Colonic mucosa (tissue), 4 donors: ENCODE data around the gene ASF1B. TPM values are rescaled to one million over a fixed set of nuclear protein-coding genes. Genes with fewer than 3 reads are reported as not detected.
A peak's percentile ranks its signal among the peaks of the same experiment; 100 is the strongest.

Experiments
- DNase-seq: peaks from one replicate; pipeline ENCODE4 v3.0.0-alpha.2; 2020
- H3K27ac ChIP-seq: fragments of 200-600 bp; one replicate; pipeline ENCODE4 v1.8.0; 2021
- H3K27me3 ChIP-seq: fragments of 200-600 bp; one replicate; pipeline ENCODE4 v1.8.0; 2021
- H3K36me3 ChIP-seq: fragments of 200-600 bp; one replicate; pipeline ENCODE4 v1.8.0; 2021
- H3K4me1 ChIP-seq: fragments of 200-600 bp; one replicate; pipeline ENCODE4 v1.8.0; 2021; ENCODE audit warnings: mild to moderate bottlenecking
- H3K4me3 ChIP-seq: fragments of 200-600 bp; one replicate; pipeline ENCODE4 v1.8.0; 2021
- H3K9ac ChIP-seq, 2 donors: one replicate each; pipeline ENCODE4 v1.7.0; 2013; ENCODE audit warnings: control low read depth in 2 of 2, low read depth in 2 of 2, low read length in 2 of 2
- H3K9me3 ChIP-seq: fragments of 200-600 bp; one replicate; pipeline ENCODE4 v1.8.0; 2021
- intact Hi-C: fragments of 100-400 bp; cut with DNase I; formaldehyde crosslinking; loops from one replicate; pipeline ENCODE4 v1.14.1; 2022
- total RNA-seq, 2 donors: library from RNA; stranded (reverse); fragmentation: NEBNext Ultra II Directional in 1 of 2; extraction: Animal tissue kit (Norgen Biotek cat#: 25700) in 1 of 2; gene quantifications; one replicate each; pipeline ENCODE4 v1.2.1, GENCODE V29; 2021
- TF ChIP-seq, protein P1 (sequence below): fragments of 200-600 bp; IDR thresholded peaks from one replicate; pipeline ENCODE4 v1.8.0; 2022; ENCODE audit warnings: antibody characterized with exemption, mild to moderate bottlenecking
- donor health status: healthy.
- donor health status: DM: no; HTN: no; CAD: no.
- donor health status: DM: no; HTN: no; CAD: no.

ASF1B gene
- total RNA-seq, 2 donors from 2014 or later, result 12.9 to 64.0 TPM

DNA sequence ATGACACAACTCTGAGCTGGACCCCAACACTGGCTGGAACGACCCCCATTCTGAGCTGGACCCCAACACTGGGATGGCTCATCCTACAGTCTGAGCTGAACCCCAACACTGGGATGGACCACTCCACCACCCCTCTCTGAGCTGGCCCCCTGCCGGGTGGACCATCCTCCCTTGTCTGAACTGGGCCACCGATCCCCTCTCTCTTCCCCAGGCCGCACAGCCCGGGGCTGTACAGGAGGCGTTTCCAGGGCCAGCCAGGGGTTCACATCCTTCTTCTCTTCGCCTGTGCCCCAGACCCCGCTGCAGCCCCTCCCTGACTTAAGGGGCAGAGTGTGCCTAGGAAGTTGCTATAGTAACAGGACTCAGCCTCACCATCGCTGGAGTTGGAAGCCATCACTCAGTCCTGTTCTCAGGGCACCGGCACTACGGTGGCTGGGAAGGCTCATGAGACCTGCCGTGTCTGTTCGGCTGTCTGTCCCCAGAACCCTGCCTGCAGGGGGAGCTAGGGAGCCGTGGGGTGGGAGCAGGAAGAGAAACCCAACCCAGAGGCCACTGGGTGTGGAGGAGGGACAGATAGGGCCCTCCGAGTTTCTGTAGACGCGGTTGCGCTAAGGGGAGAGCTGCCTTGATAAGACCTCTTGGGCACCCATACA, 22.5 kb downstream of the ASF1B start:
- intact Hi-C loops, result no loop called here
- Histone ChIP-seq H3K4me1 (peaks cover 10% of the 10 kb centered on the region), H3K27me3 (no peaks in the 10 kb centered on the region), H3K9ac (peak overlapping the region in 1 of 2 donors; percentile 57), H3K4me3 (no peak overlapping the region), H3K27ac (no peak overlapping the region), H3K36me3 (no peaks in the 10 kb centered on the region), H3K9me3 (no peaks in the 10 kb centered on the region)
- DNase-seq, result peak; percentile 61
- TF ChIP-seq, protein P1, sequence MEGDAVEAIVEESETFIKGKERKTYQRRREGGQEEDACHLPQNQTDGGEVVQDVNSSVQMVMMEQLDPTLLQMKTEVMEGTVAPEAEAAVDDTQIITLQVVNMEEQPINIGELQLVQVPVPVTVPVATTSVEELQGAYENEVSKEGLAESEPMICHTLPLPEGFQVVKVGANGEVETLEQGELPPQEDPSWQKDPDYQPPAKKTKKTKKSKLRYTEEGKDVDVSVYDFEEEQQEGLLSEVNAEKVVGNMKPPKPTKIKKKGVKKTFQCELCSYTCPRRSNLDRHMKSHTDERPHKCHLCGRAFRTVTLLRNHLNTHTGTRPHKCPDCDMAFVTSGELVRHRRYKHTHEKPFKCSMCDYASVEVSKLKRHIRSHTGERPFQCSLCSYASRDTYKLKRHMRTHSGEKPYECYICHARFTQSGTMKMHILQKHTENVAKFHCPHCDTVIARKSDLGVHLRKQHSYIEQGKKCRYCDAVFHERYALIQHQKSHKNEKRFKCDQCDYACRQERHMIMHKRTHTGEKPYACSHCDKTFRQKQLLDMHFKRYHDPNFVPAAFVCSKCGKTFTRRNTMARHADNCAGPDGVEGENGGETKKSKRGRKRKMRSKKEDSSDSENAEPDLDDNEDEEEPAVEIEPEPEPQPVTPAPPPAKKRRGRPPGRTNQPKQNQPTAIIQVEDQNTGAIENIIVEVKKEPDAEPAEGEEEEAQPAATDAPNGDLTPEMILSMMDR, result no peak

DNA sequence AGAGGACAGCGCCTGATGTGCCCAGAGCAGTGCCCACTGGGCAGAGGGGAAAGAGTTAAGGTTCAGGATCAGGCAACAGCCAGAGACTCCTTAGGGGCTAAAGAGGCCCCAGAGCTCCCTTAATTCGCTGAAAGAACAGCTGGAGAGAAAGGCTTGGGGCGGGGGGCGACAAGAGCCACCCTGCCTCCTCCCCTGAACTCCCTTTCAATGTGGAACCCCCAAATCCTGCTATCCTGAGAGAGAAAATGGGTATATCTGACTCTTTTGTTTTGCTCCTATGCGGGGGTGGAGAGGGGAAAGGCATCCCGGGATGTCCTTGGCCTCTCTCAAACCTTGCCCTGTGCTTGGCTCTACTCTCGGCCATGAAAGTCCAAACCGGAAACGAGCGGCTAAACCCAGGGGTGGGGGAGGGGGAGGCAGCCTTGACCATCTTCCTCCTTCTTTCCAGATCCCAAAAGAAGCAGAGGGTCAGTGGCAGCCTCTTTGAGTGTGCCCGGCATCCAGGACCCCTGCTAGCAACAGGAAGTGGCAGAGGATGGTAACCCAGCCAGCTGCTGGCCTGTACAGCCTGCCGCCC, 23.5 kb downstream of the ASF1B start:
- Histone ChIP-seq H3K9ac (peak overlapping the region; percentile 30 to 57), H3K4me1 (peaks cover 6% of the 10 kb centered on the region), H3K4me3 (no peak overlapping the region), H3K27me3 (no peaks in the 10 kb centered on the region), H3K27ac (peak overlapping the region; percentile 28), H3K36me3 (no peaks in the 10 kb centered on the region), H3K9me3 (no peaks in the 10 kb centered on the region)
- intact Hi-C loops, result no loop called here
- no peak for DNase-seq
- TF ChIP-seq, protein P1, result no peak

DNA sequence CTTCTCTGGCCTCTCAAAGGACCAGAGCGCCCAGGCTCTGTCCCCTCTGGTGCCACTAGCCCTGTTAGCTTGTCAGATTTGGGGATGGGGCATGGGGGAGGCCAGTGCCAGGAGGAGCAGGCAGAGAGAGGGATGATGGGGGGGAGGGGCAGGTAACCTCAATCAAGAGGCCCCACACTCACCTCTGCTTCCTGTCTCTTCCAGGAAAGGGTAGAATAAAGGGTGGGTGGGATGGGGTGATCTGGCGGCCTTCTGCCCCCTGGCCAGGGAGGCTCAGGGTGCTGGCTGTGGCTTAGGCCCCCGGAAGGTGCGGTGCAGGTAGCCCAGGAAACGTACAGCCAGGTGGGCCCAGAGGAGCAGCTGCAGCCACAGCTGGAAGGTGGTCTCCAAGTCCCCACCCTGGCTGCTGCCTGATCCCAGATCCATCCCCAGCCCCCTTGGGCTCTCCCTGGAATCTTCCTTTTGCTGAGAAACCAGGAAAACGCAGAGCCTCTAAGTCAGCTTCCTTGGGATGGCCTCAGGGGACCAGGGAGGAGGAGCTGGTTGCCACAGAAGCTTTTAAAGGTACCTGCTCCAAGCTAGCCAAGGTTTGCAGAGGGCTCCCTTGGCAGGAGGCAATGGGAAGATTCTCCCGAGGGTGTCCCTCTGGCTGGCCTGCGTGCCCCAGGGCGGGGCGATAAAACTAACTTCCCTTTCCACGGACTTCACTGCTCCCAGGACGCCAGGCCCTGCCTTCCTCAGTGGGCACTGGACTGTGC, 24.2 kb downstream of the ASF1B start:
- intact Hi-C loops, result no loop called here
- Histone ChIP-seq H3K9ac (peak overlapping the region; percentile 30 to 57), H3K4me3 (no peak overlapping the region), H3K27me3 (no peaks in the 10 kb centered on the region), H3K4me1 (peaks cover 6% of the 10 kb centered on the region), H3K9me3 (no peaks in the 10 kb centered on the region), H3K36me3 (no peaks in the 10 kb centered on the region), H3K27ac (peak overlapping the region; percentile 28)
- TF ChIP-seq, protein P1, result no peak
- no peak for DNase-seq

DNA sequence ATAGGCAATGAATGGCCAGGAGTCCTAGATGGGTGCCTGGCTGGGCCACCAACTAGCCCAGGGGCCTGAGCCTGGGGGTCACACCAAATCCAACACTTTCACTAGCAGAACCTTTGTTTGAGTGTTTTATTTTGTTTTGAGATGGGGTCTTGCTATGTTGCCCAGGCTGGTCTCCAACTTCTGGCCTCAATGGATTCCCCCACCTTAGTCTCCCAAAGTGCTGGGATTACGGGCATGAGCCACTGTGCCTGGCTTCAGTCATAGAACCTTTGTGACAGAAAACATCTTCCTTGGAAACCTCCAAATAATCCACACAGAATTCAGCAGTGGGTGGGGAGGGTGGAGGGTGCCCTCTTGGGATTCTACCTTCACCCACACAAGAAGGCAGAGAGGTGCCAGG, 24.9 kb downstream of the ASF1B start:
- intact Hi-C loops, result no loop called here
- Histone ChIP-seq H3K9me3 (no peaks in the 10 kb centered on the region), H3K4me3 (no peak overlapping the region), H3K27me3 (no peaks in the 10 kb centered on the region), H3K27ac (no peak overlapping the region), H3K9ac (no peak overlapping the region), H3K36me3 (no peaks in the 10 kb centered on the region), H3K4me1 (peaks cover 6% of the 10 kb centered on the region)
- DNase-seq, result no peak
- TF ChIP-seq, protein P1, result no peak

DNA sequence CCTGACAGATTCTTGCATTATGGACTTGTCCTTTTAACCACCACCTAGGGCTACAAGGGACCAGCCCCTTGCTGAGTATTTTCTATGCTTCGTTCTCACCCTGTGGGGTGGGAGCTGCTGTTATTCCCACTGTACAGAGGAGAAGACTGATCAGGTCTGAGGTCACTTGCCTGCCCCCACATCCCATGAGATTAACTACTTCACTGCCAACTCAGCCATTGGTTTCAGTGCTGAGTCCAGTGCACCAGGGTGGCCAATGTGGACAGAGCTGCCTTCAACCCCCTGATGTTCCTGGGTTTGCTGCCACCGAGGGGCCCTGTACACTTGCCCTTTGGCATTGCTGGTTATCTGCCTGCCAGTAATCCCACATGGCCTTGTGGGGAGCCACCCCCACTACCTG, 25.7 kb downstream of the ASF1B start:
- intact Hi-C loops, result no loop called here
- TF ChIP-seq, protein P1, result no peak
- no peaks in the 10 kb centered on the region for H3K4me1 ChIP-seq

More for the DNA sequence above, 25.7 kb downstream of the ASF1B start:
- H3K27ac ChIP-seq, result no peak overlapping the region
- H3K36me3 ChIP-seq, result no peaks in the 10 kb centered on the region
- no peaks in the 10 kb centered on the region for H3K27me3 ChIP-seq
- no peak for DNase-seq
- no peak overlapping the region for H3K9ac ChIP-seq
- no peak overlapping the region for H3K4me3 ChIP-seq
- no peaks in the 10 kb centered on the region for H3K9me3 ChIP-seq
